HepG2 (cell line): Measurements from ENCODE around the gene SLC22A23.

Experiments used
- AHR ChIP-seq: IDR thresholded peaks from 2 replicates; pipeline ENCODE4 v1.6.1; 2018; ENCODE audit warnings: missing genetic modification reagents, missing compliant biosample characterization
- CBX5 ChIP-seq: sonication (generic); formaldehyde crosslinking; IDR thresholded peaks from 2 replicates; pipeline ENCODE4 v1.4.0; 2020; ENCODE audit warnings: missing genetic modification reagents, borderline replicate concordance
- POLR2A ChIP-seq, 2 experiments: IDR thresholded peaks; 2 replicates each; pipeline ENCODE4 v1.6.1; 2011; ENCODE audit warnings: low read depth in 2 of 2, low read length in 2 of 2, mild to moderate bottlenecking in 1 of 2, moderate library complexity in 1 of 2; ENCODE audit not compliant: insufficient read depth in 1 of 2
- ZFP1 ChIP-seq: IDR thresholded peaks from 2 replicates; pipeline ENCODE4 v1.6.1; 2016
- ZNF770 ChIP-seq: sonication (generic); formaldehyde crosslinking; IDR thresholded peaks from 2 replicates; pipeline ENCODE4 v1.5.0; 2020; ENCODE audit warnings: mild to moderate bottlenecking, missing genetic modification reagents
- TF ChIP-seq, protein P1 (sequence below): IDR thresholded peaks from 2 replicates; pipeline ENCODE4 v1.4.0; 2020; ENCODE audit warnings: mild to moderate bottlenecking, missing genetic modification reagents

GRCh38 chr6:3335169-3335568 lies 121.7 kb downstream of the SLC22A23 start:
- TF ChIP-seq POLR2A (IDR thresholded peaks at IDR 0.05; ENCODE audit: insufficient read depth in 1 of 2, low read depth in 2 of 2, low read length in 2 of 2) (no peak), AHR (CRISPR knock-in tag) (no peak), CBX5 (CRISPR knock-in tag) (no peak), ZFP1 (CRISPR knock-in tag) (no peak), ZNF770 (CRISPR knock-in tag) (no peak)
- TF ChIP-seq, protein P1, sequence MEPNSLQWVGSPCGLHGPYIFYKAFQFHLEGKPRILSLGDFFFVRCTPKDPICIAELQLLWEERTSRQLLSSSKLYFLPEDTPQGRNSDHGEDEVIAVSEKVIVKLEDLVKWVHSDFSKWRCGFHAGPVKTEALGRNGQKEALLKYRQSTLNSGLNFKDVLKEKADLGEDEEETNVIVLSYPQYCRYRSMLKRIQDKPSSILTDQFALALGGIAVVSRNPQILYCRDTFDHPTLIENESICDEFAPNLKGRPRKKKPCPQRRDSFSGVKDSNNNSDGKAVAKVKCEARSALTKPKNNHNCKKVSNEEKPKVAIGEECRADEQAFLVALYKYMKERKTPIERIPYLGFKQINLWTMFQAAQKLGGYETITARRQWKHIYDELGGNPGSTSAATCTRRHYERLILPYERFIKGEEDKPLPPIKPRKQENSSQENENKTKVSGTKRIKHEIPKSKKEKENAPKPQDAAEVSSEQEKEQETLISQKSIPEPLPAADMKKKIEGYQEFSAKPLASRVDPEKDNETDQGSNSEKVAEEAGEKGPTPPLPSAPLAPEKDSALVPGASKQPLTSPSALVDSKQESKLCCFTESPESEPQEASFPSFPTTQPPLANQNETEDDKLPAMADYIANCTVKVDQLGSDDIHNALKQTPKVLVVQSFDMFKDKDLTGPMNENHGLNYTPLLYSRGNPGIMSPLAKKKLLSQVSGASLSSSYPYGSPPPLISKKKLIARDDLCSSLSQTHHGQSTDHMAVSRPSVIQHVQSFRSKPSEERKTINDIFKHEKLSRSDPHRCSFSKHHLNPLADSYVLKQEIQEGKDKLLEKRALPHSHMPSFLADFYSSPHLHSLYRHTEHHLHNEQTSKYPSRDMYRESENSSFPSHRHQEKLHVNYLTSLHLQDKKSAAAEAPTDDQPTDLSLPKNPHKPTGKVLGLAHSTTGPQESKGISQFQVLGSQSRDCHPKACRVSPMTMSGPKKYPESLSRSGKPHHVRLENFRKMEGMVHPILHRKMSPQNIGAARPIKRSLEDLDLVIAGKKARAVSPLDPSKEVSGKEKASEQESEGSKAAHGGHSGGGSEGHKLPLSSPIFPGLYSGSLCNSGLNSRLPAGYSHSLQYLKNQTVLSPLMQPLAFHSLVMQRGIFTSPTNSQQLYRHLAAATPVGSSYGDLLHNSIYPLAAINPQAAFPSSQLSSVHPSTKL (CRISPR knock-in tag), result no peak
